Epithelial cell of proximal tubule (primary cell): ENCODE measurements around the gene KLC1. TPM values are rescaled to one million over a fixed set of nuclear protein-coding genes. Genes with fewer than 3 reads are reported as not detected.
"Not testable (repeated sequence)": the region's sequence is repeated elsewhere in the genome, so short reads cannot be mapped to it uniquely, and the experiment has no call there.

Source experiments
- DNase-seq: peaks from one replicate; pipeline ENCODE4 v3.0.0-alpha.2; 2011; ENCODE audit warnings: low read depth
- H3K4me3 ChIP-seq: 2 replicates; pipeline ENCODE4 v1.5.1; 2011; ENCODE audit warnings: low read depth, mild to moderate bottlenecking, low read length
- CTCF ChIP-seq: conservative IDR thresholded peaks from 2 replicates; pipeline ENCODE4 v1.5.1; 2012; ENCODE audit warnings: low read depth, mild to moderate bottlenecking, low read length
- total RNA-seq: library from RNA; depleted of rRNA; stranded (reverse); fragments of >200 nt; gene quantifications from 2 replicates; pipeline ENCODE4 v1.2.3, GENCODE V29; 2015

Gene KLC1
- total RNA-seq, 1 donor from 2014 or later: 178 TPM

- no peak for TF ChIP-seq CTCF
Measured at GRCh38 chr14:103687712-103688111, 58.7 kb downstream of the KLC1 start.

GRCh38 chr14:103688441-103688840 lies 59.4 kb downstream of the KLC1 start:
- TF ChIP-seq CTCF: no peak
- no peak overlapping the region for H3K4me3 ChIP-seq
- DNase-seq: no peak

More at GRCh38 chr14:103687712-103688111, 58.7 kb downstream of the KLC1 start:
- H3K4me3 ChIP-seq: no peak overlapping the region
- no peak for DNase-seq

GRCh38 chr14:103688906-103689902 lies 60.2 kb downstream of the KLC1 start:
- H3K4me3 ChIP-seq: no peak overlapping the region
- TF ChIP-seq CTCF: no peak
- DNase-seq: no peak

GRCh38 chr14:103690332-103690731 lies 61.3 kb downstream of the KLC1 start:
- TF ChIP-seq CTCF: no peak
- H3K4me3 ChIP-seq: no peak overlapping the region

GRCh38 chr14:103691655-103692054 lies 62.6 kb downstream of the KLC1 start:
- not testable (repeated sequence) for H3K4me3 ChIP-seq, DNase-seq

More at GRCh38 chr14:103690332-103690731, 61.3 kb downstream of the KLC1 start:
- no peak for DNase-seq

- DNase-seq: no peak
- H3K4me3 ChIP-seq: no peak overlapping the region
- no peak for TF ChIP-seq CTCF
Measured at GRCh38 chr14:103692159-103692558, 63.1 kb downstream of the KLC1 start.

- no peak for DNase-seq
- no peak for TF ChIP-seq CTCF
- H3K4me3 ChIP-seq: no peak overlapping the region
Measured at GRCh38 chr14:103692871-103693270, 63.9 kb downstream of the KLC1 start.
